HepG2 (cell line): ENCODE measurements around the gene KCNK2. TPM values are rescaled to one million over a fixed set of nuclear protein-coding genes. Genes with fewer than 3 reads are reported as not detected.

ENCODE experiments used
- ATAC-seq: fragments of 200-7000 bp; cut with Tn5 transposase; 3 replicates; pipeline ENCODE4 v1.9.1; 2020; ENCODE audit warnings: mild to moderate bottlenecking, moderate library complexity
- BruUV-seq: library from RNA; stranded (reverse); fragments of 400-500 nt; replicated peaks from 2 replicates; lab custom pipeline; 2021; lab: Mats Ljungman, UMichigan
- CTCF ChIA-PET: fragments of 300-600 bp; formaldehyde crosslinking; extraction: SDS; loops from one replicate; lab custom pipeline; 2021; ENCODE audit warnings: low total read pairs, inconsistent platforms, low intra/inter-chr PET ratio; lab: Yijun Ruan, JAX
- POLR2A ChIA-PET: fragments of 350-600 bp; sonication (Branson Sonifier 250); formaldehyde crosslinking; loops from one replicate; lab custom pipeline; 2020; ENCODE audit warnings: antibody characterized with exemption, inconsistent platforms; lab: Yijun Ruan, JAX
- DNase-seq: peaks from one replicate; pipeline ENCODE4 v3.0.0-alpha.2; 2015; ENCODE audit warnings: low spot score
- FAIRE-seq: peaks from 3 replicates; lab custom pipeline; 2011; peaks lifted over from hg19 to GRCh38; lab: Jason Lieb, UNC
- H2AFZ ChIP-seq: one replicate; pipeline ENCODE4 v1.6.1; 2011; ENCODE audit warnings: low read length, inconsistent platforms
- H3K27ac ChIP-seq: fragments of 300-600 bp; 3 replicates; pipeline ENCODE4 v1.8.0; 2011; ENCODE audit warnings: mixed run types, mild to moderate bottlenecking, mixed read lengths, low read length, inconsistent platforms; ENCODE audit not compliant: insufficient read depth; ENCODE audit errors: extremely low read length
- H3K27me3 ChIP-seq, 2 experiments: fragments of 200-600 bp in 1 of 2; 2 replicates in 1 of 2; 3 replicates in 1 of 2; pipeline versions ENCODE4 v1.6.0 to v1.8.0; 2011; ENCODE audit warnings: low read length in 2 of 2, mild to moderate bottlenecking in 2 of 2, moderate library complexity in 2 of 2, inconsistent platforms in 1 of 2; ENCODE audit not compliant: insufficient read depth in 2 of 2, control insufficient read depth in 1 of 2
- H3K36me3 ChIP-seq, 2 experiments: fragments of 200-600 bp in 1 of 2; replicated peaks in 1 of 2; 2 replicates in 1 of 2; 3 replicates in 1 of 2; pipeline versions ENCODE4 v1.5.1 to v1.8.0; 2011; ENCODE audit warnings: low read length in 2 of 2, inconsistent platforms in 1 of 2; ENCODE audit not compliant: insufficient read depth in 2 of 2, control insufficient read depth in 1 of 2
- H3K4me1 ChIP-seq: 2 replicates; pipeline ENCODE4 v1.5.1; 2012; ENCODE audit warnings: low read length, inconsistent platforms; ENCODE audit not compliant: insufficient read depth
- H3K4me2 ChIP-seq: 2 replicates; pipeline ENCODE4 v1.6.0; 2011; ENCODE audit warnings: low read depth, low read length, inconsistent platforms
- H3K4me3 ChIP-seq, 3 experiments: fragments of 200-600 bp in 1 of 3; sonication (generic), shearing (Covaris generic) in 1 of 3; replicated peaks in 1 of 3; 2 replicates each; pipeline ENCODE4 v1.5.1; 2011 to 2016; ENCODE audit warnings: low read length in 3 of 3, inconsistent platforms in 2 of 3, low read depth in 2 of 3, mild to moderate bottlenecking in 2 of 3, control low read depth in 1 of 3, mixed read lengths in 1 of 3; ENCODE audit not compliant: insufficient read depth in 1 of 3
- H3K79me2 ChIP-seq: one replicate; pipeline ENCODE4 v1.6.1; 2011; ENCODE audit warnings: low read length, inconsistent platforms; ENCODE audit not compliant: insufficient read depth
- H3K9ac ChIP-seq: 2 replicates; pipeline ENCODE4 v1.6.0; 2011; ENCODE audit warnings: mild to moderate bottlenecking, low read depth, low read length, inconsistent platforms; ENCODE audit not compliant: insufficient read depth
- H3K9me3 ChIP-seq: 2 replicates; pipeline ENCODE4 v1.5.1; 2012; ENCODE audit warnings: mild to moderate bottlenecking, low read length
- H4K20me1 ChIP-seq: 2 replicates; pipeline ENCODE4 v1.6.0; 2011; ENCODE audit warnings: inconsistent platforms, mild to moderate bottlenecking, low read length, moderate library complexity; ENCODE audit not compliant: insufficient read depth
- E2F2 ChIP-seq: sonication (generic); formaldehyde crosslinking; IDR thresholded peaks from 2 replicates; pipeline ENCODE4 v1.4.0; 2020; ENCODE audit warnings: missing genetic modification reagents, borderline replicate concordance
- FOSL1 ChIP-seq: sonication (generic); formaldehyde crosslinking; IDR thresholded peaks from 2 replicates; pipeline ENCODE4 v1.9.0; 2021; ENCODE audit warnings: missing genetic modification reagents, borderline replicate concordance
- HIVEP1 ChIP-seq: sonication (generic); formaldehyde crosslinking; IDR thresholded peaks from 2 replicates; pipeline ENCODE4 v1.4.0; 2020; ENCODE audit warnings: mild to moderate bottlenecking, missing genetic modification reagents
- MEIS2 ChIP-seq: sonication (generic); formaldehyde crosslinking; IDR thresholded peaks from 2 replicates; pipeline ENCODE4 v1.9.0; 2021; ENCODE audit warnings: mild to moderate bottlenecking, missing genetic modification reagents
- MNT ChIP-seq: fragments of 450-650 bp; IDR thresholded peaks from 2 replicates; pipeline ENCODE4 v1.6.1; 2016
- THAP9 ChIP-seq: sonication (generic); formaldehyde crosslinking; IDR thresholded peaks from 2 replicates; pipeline ENCODE4; 2020; ENCODE audit warnings: missing genetic modification reagents, mild to moderate bottlenecking, borderline replicate concordance
- TMF1 ChIP-seq: sonication (generic); formaldehyde crosslinking; IDR thresholded peaks from 2 replicates; pipeline ENCODE4 v1.8.1; 2022; ENCODE audit warnings: low read depth, missing genetic modification reagents
- ZBTB25 ChIP-seq: IDR thresholded peaks from 2 replicates; pipeline ENCODE4 v1.6.1; 2018; ENCODE audit warnings: missing genetic modification reagents
- ZFP82 ChIP-seq: sonication (generic); formaldehyde crosslinking; IDR thresholded peaks from 2 replicates; pipeline ENCODE4 v1.5.1; 2020; ENCODE audit warnings: mild to moderate bottlenecking, missing genetic modification reagents, borderline replicate concordance
- ZNF124 ChIP-seq: sonication (generic); formaldehyde crosslinking; IDR thresholded peaks from 2 replicates; pipeline ENCODE4 v1.4.0; 2020; ENCODE audit warnings: missing genetic modification reagents
- ZNF441 ChIP-seq: sonication (generic); formaldehyde crosslinking; IDR thresholded peaks from 2 replicates; pipeline ENCODE4 v1.7.0; 2021; ENCODE audit warnings: missing genetic modification reagents, borderline replicate concordance
- ZNF564 ChIP-seq: sonication (generic); formaldehyde crosslinking; IDR thresholded peaks from 2 replicates; pipeline ENCODE4 v1.8.1; 2023; ENCODE audit warnings: mild to moderate bottlenecking, missing genetic modification reagents
- ZNF576 ChIP-seq: sonication (generic); formaldehyde crosslinking; IDR thresholded peaks from 2 replicates; pipeline ENCODE4 v1.4.0; 2020; ENCODE audit warnings: mild to moderate bottlenecking, missing genetic modification reagents
- ZNF614 ChIP-seq: IDR thresholded peaks from 2 replicates; pipeline ENCODE4 v1.6.1; 2018; ENCODE audit warnings: missing biosample characterization, missing genetic modification reagents, inconsistent platforms, borderline replicate concordance
- ZNF629 ChIP-seq: sonication (generic); formaldehyde crosslinking; conservative IDR thresholded peaks from 2 replicates; pipeline ENCODE4 v1.5.0; 2020; ENCODE audit warnings: missing genetic modification reagents
- ZNF674 ChIP-seq: sonication (generic); formaldehyde crosslinking; IDR thresholded peaks from 2 replicates; pipeline ENCODE4 v1.5.0; 2020; ENCODE audit warnings: low read depth, mild to moderate bottlenecking, missing genetic modification reagents
- ZNF83 ChIP-seq: sonication (generic); formaldehyde crosslinking; IDR thresholded peaks from 2 replicates; pipeline ENCODE4 v1.4.0; 2020; ENCODE audit warnings: missing genetic modification reagents, mild to moderate bottlenecking, borderline replicate concordance
- ZNF839 ChIP-seq: sonication (generic); formaldehyde crosslinking; IDR thresholded peaks from 2 replicates; pipeline ENCODE4 v1.4.0; 2020; ENCODE audit warnings: missing genetic modification reagents, mild to moderate bottlenecking, borderline replicate concordance
- WGBS: methylation state at CpG from one replicate; pipeline ENCODE4 v1.1.6; 2017; ENCODE audit warnings: low lambda C conversion rate; 5-methylcytosine and 5-hydroxymethylcytosine counted together
- in situ Hi-C: cut with HindIII; loops from 2 replicates; pipeline ENCODE4 v1.10.0; 2017; ENCODE audit warnings: low pct_unique_long_range_greater_than_20kb; ENCODE audit not compliant: extremely low pct_ligation_motif_present
- intact Hi-C: fragments of 100-400 bp; cut with micrococcal nuclease; formaldehyde crosslinking; loops from one replicate; pipeline ENCODE4 v1.10.0; 2022; ENCODE audit not compliant: unreplicated experiment
- polyA plus RNA-seq, 8 experiments: library from polyadenylated mRNA; depleted of rRNA in 3 of 8; stranded (reverse) in 7 of 8; unstranded in 1 of 8; fragments of >200 nt; fragmentation: Illumina TruSeq in 4 of 8; extraction: Trizol in 4 of 8; gene quantifications; 2 replicates each; pipeline versions ENCODE4 v1.2.1 to v1.2.3, GENCODE V29; 2011 to 2016; ENCODE audit warnings: low read depth in 4 of 8, missing spikeins in 1 of 8, mixed read lengths in 1 of 8; ENCODE audit not compliant: insufficient read depth in 1 of 8
- total RNA-seq, 5 experiments: library from RNA; depleted of rRNA; stranded (reverse); fragments of >200 nt; fragmentation: Illumina TruSeq; extraction: Trizol; gene quantifications; 2 replicates each; pipeline ENCODE4 v1.2.3, GENCODE V29; 2016; ENCODE audit warnings: low read depth in 1 of 5

The KCNK2 gene
- total and polyA plus RNA-seq, 2 of the 13 experiments (the other 11 are each of a cell fraction or from before 2014, with no cell fraction given), result not detected

GRCh38 chr1:215094381-215094780 is 11.8 kb downstream of the KCNK2 start:
- CTCF ChIA-PET, result no interaction called here
- no peak for FAIRE-seq

More at GRCh38 chr1:215094381-215094780, 11.8 kb downstream of the KCNK2 start:
- H3K4me1 ChIP-seq, result no peaks in the 10 kb centered on the region
- TF ChIP-seq ZNF674 (CRISPR knock-in tag) (no peak), ZNF576 (no peak), ZNF83 (CRISPR knock-in tag) (no peak), TMF1 (no peak), ZNF614 (CRISPR knock-in tag) (no peak), ZNF629 (CRISPR knock-in tag) (no peak), ZNF441 (CRISPR knock-in tag) (no peak), ZFP82 (CRISPR knock-in tag) (no peak), MEIS2 (CRISPR knock-in tag) (no peak), HIVEP1 (CRISPR knock-in tag) (no peak), THAP9 (no peak), FOSL1 (CRISPR knock-in tag) (no peak), ZBTB25 (CRISPR knock-in tag) (no peak), E2F2 (CRISPR knock-in tag) (no peak), ZNF124 (CRISPR knock-in tag) (no peak), MNT (no peak), ZNF839 (CRISPR knock-in tag) (no peak), ZNF564 (CRISPR knock-in tag) (no peak)
- intact Hi-C loops (no loop called here), in situ Hi-C loops (no loop called here)
- no peak overlapping the region for H2AFZ ChIP-seq
- no peak for DNase-seq
- no peak for ATAC-seq
- WGBS, result 2% methylated on average over 1 of the region's 1 CpG
- H4K20me1 ChIP-seq, result no peaks in the 10 kb centered on the region
- H3K9me3 ChIP-seq, result no peaks in the 10 kb centered on the region
- POLR2A ChIA-PET, result no interaction called here
- H3K79me2 ChIP-seq, result no peaks in the 10 kb centered on the region
- H3K4me2 ChIP-seq, result no peak overlapping the region
- H3K27me3 ChIP-seq, result no peaks in the 10 kb centered on the region
- H3K9ac ChIP-seq, result no peak overlapping the region
- H3K4me3 ChIP-seq, result no peak overlapping the region
- no peaks in the 10 kb centered on the region for H3K36me3 ChIP-seq
- no TSS peak for BruUV-seq
- no peak overlapping the region for H3K27ac ChIP-seq
